HG03565 (cell line): ENCODE data around the gene SPHK2.
"Not testable (repeated sequence)": the region's sequence is repeated elsewhere in the genome, so short reads cannot be mapped to it uniquely, and the experiment has no call there.

Source experiments
- ATAC-seq: cut with Tn5 transposase; IDR thresholded peaks from one replicate; pipeline ENCODE4 v1.9.1; 2021; ENCODE audit warnings: mild to moderate bottlenecking, moderate library complexity; ENCODE audit not compliant: unreplicated experiment

SPHK2 gene

GRCh38 chr19:48656840-48657474 lies 37.7 kb downstream of the SPHK2 start:
- ATAC-seq: no peak

- ATAC-seq: not testable (repeated sequence)
Measured at GRCh38 chr19:48657828-48658227, 38.5 kb downstream of the SPHK2 start.

DNA sequence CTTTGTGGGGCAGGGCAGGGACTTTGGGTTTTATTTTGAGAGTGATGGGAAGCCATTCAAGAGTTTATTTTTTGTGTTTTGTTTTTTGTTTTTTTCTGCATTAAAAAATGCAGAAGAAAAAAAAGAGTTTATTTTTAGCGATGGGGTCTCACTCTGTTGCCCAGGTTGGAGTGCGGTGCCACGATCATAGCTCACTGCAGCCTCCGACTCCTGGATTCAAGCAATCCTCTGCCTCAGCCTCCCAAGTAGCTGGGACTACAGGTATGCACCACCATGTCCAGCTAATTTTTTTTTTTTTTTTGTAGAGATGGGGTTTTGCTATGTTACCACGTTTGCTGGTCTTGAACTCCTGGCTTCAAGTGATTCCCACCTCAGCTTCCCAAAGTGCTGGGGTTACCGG lies 39.2 kb downstream of the SPHK2 start:
- ATAC-seq: no peak

GRCh38 chr19:48659768-48660167 lies 40.5 kb downstream of the SPHK2 start:
- no peak for ATAC-seq

GRCh38 chr19:48660852-48661710 lies 41.8 kb downstream of the SPHK2 start:
- peak; percentile 70 for ATAC-seq

GRCh38 chr19:48661711-48662090 lies 42.4 kb downstream of the SPHK2 start:
- ATAC-seq: no peak

DNA sequence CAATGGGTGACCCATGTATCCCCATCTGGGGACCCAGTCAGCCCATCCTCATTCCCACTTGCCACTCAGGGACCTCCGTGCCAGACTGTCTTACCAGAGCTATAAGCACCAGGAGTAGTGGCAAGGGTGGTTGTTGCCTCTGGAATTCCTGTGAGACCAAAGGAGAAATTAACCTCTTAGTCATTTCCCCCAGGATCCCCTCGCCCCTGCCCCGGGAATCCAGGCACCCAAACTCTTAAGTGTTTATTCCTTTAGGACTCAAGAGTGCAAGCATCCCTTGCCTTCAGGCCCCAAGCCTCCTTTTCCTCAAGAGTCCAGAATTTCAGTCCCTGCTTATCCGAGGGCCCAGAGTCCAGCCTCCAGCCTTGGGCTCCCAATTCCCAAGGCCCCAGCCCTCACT lies 44.4 kb downstream of the SPHK2 start:
- ATAC-seq: no peak

DNA sequence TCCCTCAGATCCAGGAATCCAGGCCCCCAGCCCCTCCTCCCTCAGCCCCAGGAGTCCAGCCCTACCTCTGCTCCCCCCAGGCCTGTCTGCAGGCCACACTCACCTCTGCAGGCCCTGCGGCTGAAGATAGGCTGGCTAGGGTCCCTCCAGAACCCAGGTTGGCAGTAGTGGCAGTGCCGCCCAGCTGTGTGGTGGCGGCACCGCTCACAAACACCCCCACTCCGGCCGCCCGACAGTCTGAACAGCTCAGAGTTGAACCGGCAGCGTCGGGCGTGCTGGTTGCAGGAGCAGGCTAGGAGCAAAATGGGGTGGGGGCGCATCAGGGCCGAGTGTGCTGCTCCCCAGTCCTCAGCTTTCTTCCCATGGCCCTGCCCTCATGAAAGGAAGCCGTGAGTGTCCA lies 45.2 kb downstream of the SPHK2 start:
- no peak for ATAC-seq

DNA sequence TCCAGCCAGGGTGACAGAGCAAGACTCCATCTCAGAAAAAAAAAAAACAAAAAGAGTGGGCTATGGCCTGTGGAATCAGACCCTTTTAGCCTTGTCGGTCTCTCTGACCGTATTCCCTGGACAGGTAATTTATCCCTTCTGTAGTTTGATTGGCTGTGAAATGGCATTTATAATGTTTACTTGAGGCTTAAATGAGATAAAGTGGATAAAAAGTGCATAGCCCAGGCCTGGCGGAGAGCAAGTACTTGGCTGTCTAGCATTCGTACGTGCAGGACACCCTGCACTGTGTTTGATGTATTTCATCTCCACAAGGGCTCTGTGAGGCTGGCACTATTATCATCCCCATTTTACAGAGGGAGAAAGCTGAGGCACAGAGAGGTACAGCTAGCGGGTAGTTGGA lies 46.5 kb downstream of the SPHK2 start:
- no peak for ATAC-seq

GRCh38 chr19:48668332-48668731 lies 49.0 kb downstream of the SPHK2 start:
- ATAC-seq: no peak

DNA sequence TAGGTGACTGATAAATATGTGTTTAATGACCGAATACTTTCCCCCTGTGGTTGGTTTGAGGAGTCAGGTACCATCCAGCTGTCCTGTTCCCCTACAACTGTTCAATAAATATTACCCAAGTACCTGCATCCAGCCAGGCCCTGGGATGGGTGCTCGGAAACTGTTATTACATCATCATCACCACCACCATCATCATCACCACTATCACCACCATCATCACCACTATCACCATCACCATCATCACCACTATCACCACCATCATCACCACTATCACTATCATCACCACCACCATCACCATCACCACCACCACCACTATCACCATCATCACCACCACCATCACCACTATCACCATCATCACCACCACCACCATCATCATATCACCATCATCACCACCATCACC lies 49.5 kb downstream of the SPHK2 start:
- ATAC-seq: no peak

DNA sequence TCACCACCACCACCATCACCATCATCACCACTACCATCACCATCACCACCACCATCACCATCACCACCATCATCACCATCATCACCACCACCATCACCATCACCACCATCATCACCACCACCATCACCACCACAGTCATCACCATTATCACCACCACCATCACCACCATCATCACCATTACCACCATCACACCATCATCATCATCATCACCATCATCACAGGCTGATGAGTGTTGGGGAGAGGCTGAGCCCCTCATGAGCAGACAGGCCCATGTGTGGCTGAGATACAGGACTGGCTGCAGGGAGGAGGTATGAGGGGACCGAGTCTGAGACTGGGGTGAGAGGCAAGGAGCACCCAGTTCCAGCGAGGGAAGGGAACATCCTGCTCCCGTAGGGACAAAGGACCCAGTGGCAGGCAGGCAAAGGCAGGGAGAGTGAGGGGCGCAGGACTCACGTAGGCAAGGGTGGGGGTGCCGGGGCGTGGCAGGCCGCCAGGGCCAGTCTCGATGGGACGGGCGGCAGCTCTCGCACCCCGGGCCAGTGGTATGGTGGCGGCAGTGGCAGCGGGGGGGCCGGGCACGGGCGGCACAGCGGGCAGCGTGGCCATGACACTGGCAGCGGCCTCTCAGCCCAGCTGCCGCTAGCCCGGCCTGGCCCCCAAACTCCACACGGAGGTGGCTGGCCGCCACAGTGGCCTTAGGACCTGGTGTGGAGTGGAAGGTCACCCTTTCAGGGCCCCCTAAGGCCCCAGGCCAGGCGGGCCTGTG lies 50.8 kb downstream of the SPHK2 start:
- no peak for ATAC-seq

DNA sequence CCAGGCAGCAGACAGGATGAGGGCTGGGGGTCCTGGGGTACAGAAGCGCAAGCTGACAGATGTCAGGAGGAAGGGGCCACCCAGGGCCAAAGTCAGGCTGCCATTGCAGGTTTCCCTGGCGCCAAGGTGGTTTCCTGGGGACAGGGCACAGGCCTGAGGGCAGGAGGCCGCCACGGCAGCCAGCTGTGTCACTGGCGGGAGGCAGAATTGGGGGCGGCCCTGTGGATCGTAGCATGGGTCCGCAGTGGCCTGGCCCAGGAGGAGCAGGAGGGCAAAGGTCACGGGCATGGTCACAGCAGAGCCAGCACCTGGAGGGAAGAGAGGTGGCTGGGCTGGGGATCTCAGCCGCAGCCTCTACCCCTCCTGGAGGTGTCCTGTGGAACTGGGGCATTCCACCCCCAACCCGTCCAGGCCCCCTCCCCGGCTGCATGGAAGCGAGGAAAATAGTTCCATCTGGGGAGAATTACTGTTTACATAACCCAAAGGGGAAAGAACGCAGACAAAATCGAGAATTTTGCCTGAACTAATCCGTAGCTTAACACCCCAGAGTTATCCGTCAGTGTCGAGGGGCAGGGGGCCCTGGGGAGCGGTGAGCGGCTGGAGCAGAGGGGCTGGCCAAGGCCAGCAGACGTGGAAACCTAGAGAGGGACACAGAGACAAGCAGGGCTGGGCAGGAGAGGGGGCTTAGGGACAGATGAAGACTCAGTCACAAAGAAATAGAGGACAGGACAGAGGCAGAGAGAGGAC lies 51.6 kb downstream of the SPHK2 start:
- ATAC-seq: no peak

DNA sequence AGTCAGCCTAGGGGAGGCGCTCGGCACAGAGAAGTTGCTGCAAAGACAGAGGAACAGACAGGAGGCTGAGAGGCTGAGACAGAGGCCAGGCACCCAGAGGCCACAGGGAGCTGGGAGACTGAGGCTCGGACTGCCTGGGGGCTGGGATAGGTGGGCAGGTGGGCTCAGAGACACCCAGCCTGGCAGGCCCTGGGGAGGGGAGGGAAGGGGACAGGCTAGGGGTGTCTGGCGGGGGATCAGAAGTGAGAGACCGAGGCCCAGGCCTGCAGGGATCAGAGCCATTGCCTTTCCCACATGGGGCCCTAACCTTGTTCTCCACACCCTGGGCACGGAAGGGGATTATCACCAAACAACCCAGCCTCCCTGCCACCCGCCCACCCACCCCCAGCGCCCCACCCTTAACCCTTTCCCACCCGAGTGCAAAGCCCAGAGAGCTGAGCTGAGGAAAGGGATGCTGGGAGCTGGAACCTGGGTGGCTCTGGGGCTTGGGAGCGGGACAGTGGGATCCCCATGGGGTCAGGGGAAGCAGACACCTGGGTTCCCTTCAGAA lies 52.2 kb downstream of the SPHK2 start:
- ATAC-seq: no peak

GRCh38 chr19:48672994-48673393 lies 53.7 kb downstream of the SPHK2 start, which contains the start of gene NTN5:
Gene NTN5 (minus strand): TSS chr19:48673017. CDS start chr19:48670986, 2,031 bp downstream.
- ATAC-seq: no peak

DNA sequence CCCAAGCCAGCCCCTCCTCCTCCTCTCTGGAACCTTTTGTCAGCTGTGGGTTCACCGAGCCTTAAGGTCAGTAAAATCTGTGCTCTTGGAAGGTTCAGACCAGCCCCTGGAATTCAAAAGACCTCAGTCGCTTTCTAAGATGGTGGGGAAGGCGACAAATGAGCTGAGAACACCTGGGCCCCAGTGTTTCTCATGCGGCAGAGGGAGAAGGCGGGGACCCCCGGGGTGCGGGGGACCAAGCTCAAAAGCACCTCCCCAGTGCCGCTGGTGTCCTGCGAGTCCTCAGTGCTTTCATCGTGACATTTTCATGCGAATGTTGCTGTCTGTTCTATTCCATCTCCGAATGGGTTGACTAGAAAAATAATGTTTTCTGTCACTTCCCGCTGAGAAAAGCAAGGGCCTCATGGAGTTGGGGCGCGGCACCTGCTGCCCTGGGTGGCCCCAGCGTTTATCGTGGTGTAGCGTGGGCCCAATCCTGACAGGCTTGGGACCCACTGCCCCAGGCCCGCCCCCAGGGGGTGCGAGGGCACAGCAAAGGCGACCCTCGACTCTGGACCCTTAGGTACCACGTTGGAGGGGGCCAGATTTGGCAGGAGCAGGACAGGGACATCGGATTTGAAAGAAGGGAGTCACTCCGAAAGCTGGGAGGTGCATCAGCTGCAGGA lies 54.3 kb downstream of the SPHK2 start:
- ATAC-seq: no peak

- ATAC-seq: no peak
Measured at GRCh38 chr19:48674216-48674809, 55.0 kb downstream of the SPHK2 start.

DNA sequence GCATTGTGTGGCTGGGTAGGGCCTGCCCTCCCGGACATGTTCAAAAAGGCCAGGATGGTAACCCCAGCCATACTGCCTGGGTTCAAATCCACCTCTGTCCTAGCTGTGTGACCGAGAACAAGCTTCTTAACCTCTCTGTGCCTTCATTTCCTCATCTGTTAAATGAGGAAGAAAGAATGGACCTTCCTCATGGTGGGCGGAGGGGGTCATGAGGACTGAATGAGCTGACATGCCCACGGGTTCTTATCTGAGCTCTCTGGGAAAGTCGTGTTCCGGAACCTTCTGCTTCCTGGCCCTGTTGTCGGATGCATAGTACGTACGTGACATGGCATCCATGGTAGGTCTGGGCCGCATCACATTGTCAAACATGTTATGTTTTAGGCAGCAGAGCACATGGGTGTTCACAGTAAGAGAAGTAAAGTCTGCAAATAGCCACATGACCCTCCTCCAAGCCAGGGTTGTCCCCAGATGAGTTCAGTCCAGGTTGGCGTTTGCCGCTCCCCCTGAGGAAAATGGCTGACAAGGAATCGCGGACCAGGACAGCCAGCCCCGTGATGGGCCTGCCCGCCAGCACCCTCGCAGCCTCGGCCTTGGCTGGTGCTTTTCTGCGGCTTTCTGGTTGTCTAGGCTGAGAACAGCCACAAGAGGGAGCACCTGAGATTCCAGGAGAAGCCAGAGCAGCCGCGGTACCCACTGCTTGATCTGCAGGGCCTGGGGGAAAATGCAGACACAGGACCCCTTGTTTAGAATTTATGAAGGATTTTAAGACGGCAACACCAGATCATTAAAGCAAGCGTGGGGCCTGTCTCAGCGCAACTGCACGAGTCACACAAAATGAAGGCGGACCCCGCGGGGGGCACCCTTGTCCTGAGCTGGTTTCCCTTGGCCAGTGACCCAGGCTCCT lies 55.9 kb downstream of the SPHK2 start:
- no peak for ATAC-seq

DNA sequence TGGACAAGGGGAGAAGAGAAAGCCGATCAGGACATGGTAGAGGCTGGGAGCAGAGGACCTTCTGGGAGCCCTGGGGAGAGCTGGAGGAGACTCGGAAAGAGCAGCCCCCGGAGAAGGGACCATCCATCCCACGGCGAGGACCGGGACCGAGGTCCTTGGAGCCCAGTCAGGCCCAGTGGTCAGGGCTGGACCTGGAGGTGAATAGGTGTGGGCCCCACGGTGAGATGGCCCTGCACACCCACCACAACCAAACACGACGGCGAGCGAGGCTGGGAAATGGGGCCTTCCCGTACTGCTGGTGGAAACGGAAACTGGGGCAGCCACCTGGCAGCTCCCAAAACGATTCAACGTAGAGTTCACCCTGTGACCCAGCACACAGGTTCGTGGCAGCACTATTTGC lies 57.2 kb downstream of the SPHK2 start:
- ATAC-seq: no peak
